Left renal cortex interstitium (tissue), 4 donors: ENCODE data around the gene CACNB2. TPM values are rescaled to one million over a fixed set of nuclear protein-coding genes. Genes with fewer than 3 reads are reported as not detected.

Source experiments
- DNase-seq, 4 donors: peaks; one replicate each; pipeline ENCODE4 v3.0.0-alpha.2; 2013; ENCODE audit warnings: low read depth in 4 of 4, low spot score in 2 of 4, missing footprints in 1 of 4
- polyA plus RNA-seq, 4 donors: library from polyadenylated mRNA; unstranded; fragments of 120-200 nt; gene quantifications; one replicate each; pipeline ENCODE4 v1.2.1, GENCODE V29; 2013; ENCODE audit not compliant: insufficient read length in 4 of 4

The CACNB2 gene
- polyA plus RNA-seq, 4 donors = 2.4 to 6.0 (median 4.4) TPM

- DNase-seq = no peak
Observed at GRCh38 chr10:18486438-18486837, 346.2 kb downstream of the CACNB2 start.

- DNase-seq = no peak
Observed at GRCh38 chr10:18490755-18491154, 350.5 kb downstream of the CACNB2 start.

- DNase-seq = peak in 1 of 4 donors; percentile 2
Observed at GRCh38 chr10:18497806-18498369, 357.7 kb downstream of the CACNB2 start.

GRCh38 chr10:18498998-18499397 is 358.8 kb downstream of the CACNB2 start:
- no peak for DNase-seq

- DNase-seq = no peak
Observed at GRCh38 chr10:18500576-18500975, 360.4 kb downstream of the CACNB2 start.

GRCh38 chr10:18501198-18501597 is 361.0 kb downstream of the CACNB2 start:
- DNase-seq = no peak

GRCh38 chr10:18501629-18502028 is 361.4 kb downstream of the CACNB2 start:
- no peak for DNase-seq

- DNase-seq = no peak
Observed at GRCh38 chr10:18504161-18504560, 363.9 kb downstream of the CACNB2 start.

- no peak for DNase-seq
Observed at GRCh38 chr10:18505456-18506118, 365.4 kb downstream of the CACNB2 start.

GRCh38 chr10:18508587-18508986 is 368.4 kb downstream of the CACNB2 start:
- DNase-seq = no peak

- DNase-seq = no peak
Observed at GRCh38 chr10:18514537-18514936, 374.3 kb downstream of the CACNB2 start.

- DNase-seq = no peak
Observed at GRCh38 chr10:18516851-18517250, 376.6 kb downstream of the CACNB2 start.

- DNase-seq = no peak
Observed at GRCh38 chr10:18523025-18523424, 382.8 kb downstream of the CACNB2 start.

- no peak for DNase-seq
Observed at GRCh38 chr10:18523858-18524257, 383.6 kb downstream of the CACNB2 start.

- DNase-seq = no peak
Observed at GRCh38 chr10:18527687-18528086, 387.5 kb downstream of the CACNB2 start.

- DNase-seq = no peak
Observed at GRCh38 chr10:18528292-18528691, 388.1 kb downstream of the CACNB2 start.

- DNase-seq = no peak
Observed at GRCh38 chr10:18532881-18533535, 392.8 kb downstream of the CACNB2 start.

- peak in 2 of 4 donors; percentile 13 to 34 for DNase-seq
Observed at GRCh38 chr10:18533896-18534295, 393.7 kb downstream of the CACNB2 start.

GRCh38 chr10:18539335-18539734 is 399.1 kb downstream of the CACNB2 start:
- no peak for DNase-seq

GRCh38 chr10:18540195-18540594 is 400.0 kb downstream of the CACNB2 start:
- DNase-seq = no peak

GRCh38 chr10:18542832-18543231 is 402.6 kb downstream of the CACNB2 start:
- DNase-seq = no peak
